Right atrium auricular region (tissue), 2 donors: ENCODE data around the gene SLCO4A1. TPM values are rescaled to one million over a fixed set of nuclear protein-coding genes. Genes with fewer than 3 reads are reported as not detected.

Experiments
- DNase-seq: peaks from one replicate; pipeline ENCODE4 v3.0.0-alpha.2; 2019; ENCODE audit warnings: low spot score
- H3K27ac ChIP-seq, 2 donors: fragments of 200-600 bp; sonication (generic); 1 replicate in 1 of 2; 2 replicates in 1 of 2; pipeline ENCODE4 v1.5.1; 2016 to 2019
- H3K27me3 ChIP-seq, 2 donors: fragments of 200-600 bp; sonication (generic); one replicate each; pipeline versions ENCODE4 v1.5.1 to v1.6.0; 2017 to 2019
- H3K36me3 ChIP-seq: fragments of 200-600 bp; sonication (generic); one replicate; pipeline ENCODE4 v1.5.1; 2016
- H3K4me1 ChIP-seq, 2 donors: fragments of 200-600 bp; sonication (generic); one replicate each; pipeline versions ENCODE4 v1.5.1 to v1.6.0; 2017 to 2019
- H3K4me3 ChIP-seq, 2 donors: fragments of 200-600 bp; sonication (generic); 1 replicate in 1 of 2; 2 replicates in 1 of 2; pipeline ENCODE4 v1.5.1; 2017 to 2019; ENCODE audit warnings: mild to moderate bottlenecking in 1 of 2, moderate library complexity in 1 of 2
- H3K9me3 ChIP-seq, 2 donors: fragments of 200-600 bp; sonication (generic); one replicate each; pipeline ENCODE4 v1.5.1; 2019
- CTCF ChIP-seq, 2 donors: fragments of 200-600 bp; sonication (generic); IDR thresholded peaks; one replicate each; pipeline ENCODE4 v1.5.1; 2019; ENCODE audit warnings: antibody characterized with exemption in 2 of 2
- total RNA-seq, 2 donors: library from RNA; depleted of rRNA; stranded (reverse); fragments of >200 nt; gene quantifications; one replicate each; pipeline ENCODE4 v1.1.0, GENCODE V29; 2016

Gene SLCO4A1
- total RNA-seq, 2 donors from 2014 or later: 13.4 to 19.8 TPM

- Histone ChIP-seq H3K4me1 (peaks cover 0 to 54% of the 10 kb centered on the region in 2 donors), H3K9me3 (no peaks in the 10 kb centered on the region), H3K4me3 (no peak overlapping the region), H3K36me3 (no peaks in the 10 kb centered on the region), H3K27ac (no peak overlapping the region), H3K27me3 (peaks cover 3 to 4% of the 10 kb centered on the region in 2 donors)
- TF ChIP-seq CTCF (IDR thresholded peaks at IDR 0.05): no peak
- DNase-seq: no peak
These were observed 1.4 kb upstream of the SLCO4A1 start for GRCh38 chr20:62640870-62641269.

- peak overlapping the region; percentile 26 to 82 for H3K27ac ChIP-seq
- DNase-seq: no peak
- peaks cover 3 to 4% of the 10 kb centered on the region in 2 donors for H3K27me3 ChIP-seq
- H3K36me3 ChIP-seq: no peaks in the 10 kb centered on the region
- H3K9me3 ChIP-seq: no peaks in the 10 kb centered on the region
- TF ChIP-seq CTCF (IDR thresholded peaks at IDR 0.05): no peak
- H3K4me1 ChIP-seq: peaks cover 0 to 55% of the 10 kb centered on the region in 2 donors
- peak overlapping the region; percentile 52 to 59 for H3K4me3 ChIP-seq
These were observed 817 bp upstream of the SLCO4A1 start for GRCh38 chr20:62641321-62642050.

- Histone ChIP-seq H3K27ac (peak overlapping the region; percentile 61 to 82), H3K36me3 (no peaks in the 10 kb centered on the region), H3K4me1 (peaks cover 0 to 60% of the 10 kb centered on the region in 2 donors), H3K4me3 (peak overlapping the region; percentile 52 to 59), H3K27me3 (peaks cover 3 to 4% of the 10 kb centered on the region in 2 donors), H3K9me3 (no peaks in the 10 kb centered on the region)
- TF ChIP-seq CTCF (IDR thresholded peaks at IDR 0.05): no peak
- no peak for DNase-seq
These were observed 590 bp downstream of the SLCO4A1 start for GRCh38 chr20:62642666-62643520.

- Histone ChIP-seq H3K4me3 (peak overlapping the region; percentile 52 to 59), H3K27me3 (peaks cover 3 to 4% of the 10 kb centered on the region in 2 donors), H3K27ac (peak overlapping the region; percentile 61 to 82), H3K9me3 (no peaks in the 10 kb centered on the region), H3K4me1 (peaks cover 0 to 67% of the 10 kb centered on the region in 2 donors), H3K36me3 (no peaks in the 10 kb centered on the region)
- no peak for DNase-seq
- TF ChIP-seq CTCF (IDR thresholded peaks at IDR 0.05): no peak
These were observed 1.3 kb downstream of the SLCO4A1 start for GRCh38 chr20:62643521-62644043.

- Histone ChIP-seq H3K36me3 (no peaks in the 10 kb centered on the region), H3K27me3 (peaks cover 3 to 4% of the 10 kb centered on the region in 2 donors), H3K4me1 (peaks cover 0 to 71% of the 10 kb centered on the region in 2 donors), H3K4me3 (peak overlapping the region; percentile 52 to 59), H3K27ac (peak overlapping the region; percentile 61 to 82), H3K9me3 (no peaks in the 10 kb centered on the region)
- no peak for DNase-seq
- no peak for TF ChIP-seq CTCF (IDR thresholded peaks at IDR 0.05)
These were observed 1.9 kb downstream of the SLCO4A1 start for GRCh38 chr20:62644044-62644795.
